K562 (cell line): Measurements from ENCODE around the gene CPOX. TPM values are rescaled to one million over a fixed set of nuclear protein-coding genes. Genes with fewer than 3 reads are reported as not detected.

Experiments
- EGR1 ChIP-seq: fragments of 450-650 bp; conservative IDR thresholded peaks from 2 replicates; pipeline ENCODE4 v1.6.1; 2017; ENCODE audit warnings: mild to moderate bottlenecking
- NR3C1 ChIP-seq: sonication (generic); formaldehyde crosslinking; IDR thresholded peaks from 2 replicates; pipeline ENCODE4 v1.8.1; 2022; ENCODE audit warnings: missing genetic modification reagents
- ZC3H11A ChIP-seq: IDR thresholded peaks from 2 replicates; pipeline ENCODE4 v1.6.1; 2012; ENCODE audit warnings: low read depth, low read length, improper control_type of control experiment
- ZNF324 ChIP-seq: fragments of 250-450 bp; sonication (Bioruptor Pico); IDR thresholded peaks from 2 replicates; pipeline ENCODE4 v1.4.0; 2020; ENCODE audit warnings: mild to moderate bottlenecking
- polyA plus RNA-seq, 8 experiments: library from polyadenylated mRNA; depleted of rRNA in 4 of 8; stranded (reverse) in 5 of 8; unstranded in 3 of 8; fragments of >200 nt; fragmentation: Nextera tagmentation in 2 of 8; fragmentation: Illumina TruSeq in 1 of 8; extraction: Ambion mirVana in 2 of 8; extraction: Trizol in 1 of 8; gene quantifications; 2 replicates each; pipeline versions ENCODE4 v1.2.1 to v1.2.3, GENCODE V29; 2011 to 2014; ENCODE audit warnings: inconsistent platforms in 1 of 8, missing spikeins in 1 of 8
- total RNA-seq, 7 experiments: library from RNA; depleted of rRNA in 6 of 7; stranded (reverse); fragments of >200 nt in 6 of 7; fragmentation: Illumina TruSeq in 2 of 7; extraction: Trizol in 2 of 7; gene quantifications; 2 replicates each; pipeline versions ENCODE4 v1.2.1 to v1.2.3, GENCODE V29; 2011 to 2021; ENCODE audit warnings: low replicate concordance in 1 of 7
- TF ChIP-seq, protein P1 (sequence below): sonication (generic); formaldehyde crosslinking; IDR thresholded peaks from 2 replicates; pipeline ENCODE4 v1.4.0; 2020; ENCODE audit warnings: mild to moderate bottlenecking, missing genetic modification reagents
- TF ChIP-seq, protein P2 (sequence below): fragments of 250-450 bp; sonication (Bioruptor Pico); IDR thresholded peaks from 2 replicates; pipeline ENCODE4 v1.9.0; 2021; ENCODE audit warnings: mild to moderate bottlenecking, inconsistent platforms
- TF ChIP-seq, protein P3 (sequence below), 2 experiments: IDR thresholded peaks in 1 of 2; conservative IDR thresholded peaks in 1 of 2; 2 replicates each; pipeline ENCODE4 v1.6.1; 2016; ENCODE audit warnings: low read depth in 2 of 2, mild to moderate bottlenecking in 1 of 2, missing compliant biosample characterization in 1 of 2, missing genetic modification characterization in 1 of 2, moderate library complexity in 1 of 2

CPOX gene
- total and polyA plus RNA-seq, 9 of the 15 experiments (the other 6 are each of a cell fraction or from before 2014, with no cell fraction given), result 14.6 to 82.1 (median 24.8) TPM

DNA sequence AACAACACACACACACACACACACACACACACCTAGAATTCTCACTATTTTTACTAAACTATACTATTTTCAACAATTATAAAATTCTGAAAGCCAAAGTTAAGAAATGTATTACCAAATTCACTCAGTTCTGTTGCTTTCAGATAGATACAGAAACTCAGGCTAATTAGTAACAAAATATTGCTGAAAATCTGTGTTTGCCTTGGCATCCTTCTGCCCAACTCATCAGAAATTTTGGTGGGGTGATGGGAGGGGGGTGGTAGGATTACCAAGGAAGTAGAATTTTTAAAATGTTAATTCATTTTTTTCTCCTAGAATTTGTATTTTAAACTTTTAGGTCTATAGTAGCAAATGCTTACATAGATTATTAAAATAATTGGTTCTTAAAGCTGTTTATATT lies 2.7 kb upstream of the CPOX start (continued):
- TF ChIP-seq, protein P1, sequence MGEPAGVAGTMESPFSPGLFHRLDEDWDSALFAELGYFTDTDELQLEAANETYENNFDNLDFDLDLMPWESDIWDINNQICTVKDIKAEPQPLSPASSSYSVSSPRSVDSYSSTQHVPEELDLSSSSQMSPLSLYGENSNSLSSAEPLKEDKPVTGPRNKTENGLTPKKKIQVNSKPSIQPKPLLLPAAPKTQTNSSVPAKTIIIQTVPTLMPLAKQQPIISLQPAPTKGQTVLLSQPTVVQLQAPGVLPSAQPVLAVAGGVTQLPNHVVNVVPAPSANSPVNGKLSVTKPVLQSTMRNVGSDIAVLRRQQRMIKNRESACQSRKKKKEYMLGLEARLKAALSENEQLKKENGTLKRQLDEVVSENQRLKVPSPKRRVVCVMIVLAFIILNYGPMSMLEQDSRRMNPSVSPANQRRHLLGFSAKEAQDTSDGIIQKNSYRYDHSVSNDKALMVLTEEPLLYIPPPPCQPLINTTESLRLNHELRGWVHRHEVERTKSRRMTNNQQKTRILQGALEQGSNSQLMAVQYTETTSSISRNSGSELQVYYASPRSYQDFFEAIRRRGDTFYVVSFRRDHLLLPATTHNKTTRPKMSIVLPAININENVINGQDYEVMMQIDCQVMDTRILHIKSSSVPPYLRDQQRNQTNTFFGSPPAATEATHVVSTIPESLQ (CRISPR knock-in tag), result no peak
- TF ChIP-seq NR3C1 (CRISPR knock-in tag) (no peak), ZNF324 (CRISPR knock-in tag) (no peak), EGR1 (no peak), ZC3H11A (no peak)
- TF ChIP-seq, protein P2, sequence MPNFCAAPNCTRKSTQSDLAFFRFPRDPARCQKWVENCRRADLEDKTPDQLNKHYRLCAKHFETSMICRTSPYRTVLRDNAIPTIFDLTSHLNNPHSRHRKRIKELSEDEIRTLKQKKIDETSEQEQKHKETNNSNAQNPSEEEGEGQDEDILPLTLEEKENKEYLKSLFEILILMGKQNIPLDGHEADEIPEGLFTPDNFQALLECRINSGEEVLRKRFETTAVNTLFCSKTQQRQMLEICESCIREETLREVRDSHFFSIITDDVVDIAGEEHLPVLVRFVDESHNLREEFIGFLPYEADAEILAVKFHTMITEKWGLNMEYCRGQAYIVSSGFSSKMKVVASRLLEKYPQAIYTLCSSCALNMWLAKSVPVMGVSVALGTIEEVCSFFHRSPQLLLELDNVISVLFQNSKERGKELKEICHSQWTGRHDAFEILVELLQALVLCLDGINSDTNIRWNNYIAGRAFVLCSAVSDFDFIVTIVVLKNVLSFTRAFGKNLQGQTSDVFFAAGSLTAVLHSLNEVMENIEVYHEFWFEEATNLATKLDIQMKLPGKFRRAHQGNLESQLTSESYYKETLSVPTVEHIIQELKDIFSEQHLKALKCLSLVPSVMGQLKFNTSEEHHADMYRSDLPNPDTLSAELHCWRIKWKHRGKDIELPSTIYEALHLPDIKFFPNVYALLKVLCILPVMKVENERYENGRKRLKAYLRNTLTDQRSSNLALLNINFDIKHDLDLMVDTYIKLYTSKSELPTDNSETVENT (CRISPR knock-in tag), result no peak
- TF ChIP-seq, protein P3, sequence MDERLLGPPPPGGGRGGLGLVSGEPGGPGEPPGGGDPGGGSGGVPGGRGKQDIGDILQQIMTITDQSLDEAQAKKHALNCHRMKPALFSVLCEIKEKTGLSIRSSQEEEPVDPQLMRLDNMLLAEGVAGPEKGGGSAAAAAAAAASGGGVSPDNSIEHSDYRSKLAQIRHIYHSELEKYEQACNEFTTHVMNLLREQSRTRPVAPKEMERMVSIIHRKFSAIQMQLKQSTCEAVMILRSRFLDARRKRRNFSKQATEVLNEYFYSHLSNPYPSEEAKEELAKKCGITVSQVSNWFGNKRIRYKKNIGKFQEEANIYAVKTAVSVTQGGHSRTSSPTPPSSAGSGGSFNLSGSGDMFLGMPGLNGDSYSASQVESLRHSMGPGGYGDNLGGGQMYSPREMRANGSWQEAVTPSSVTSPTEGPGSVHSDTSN (CRISPR knock-in tag; IDR thresholded peaks at IDR 0.05; ENCODE audit: low read depth), result no peak
- TF ChIP-seq, protein P3 (tag; conservative IDR thresholded peaks at IDR 0.05; ENCODE audit: low read depth), result no peak
- TF ChIP-seq, all 486 proteins: peak for 0
